Keratinocyte (primary cell): Measurements from ENCODE around the gene UNC79. TPM values are rescaled to one million over a fixed set of nuclear protein-coding genes. Genes with fewer than 3 reads are reported as not detected.

ENCODE experiments used
- DNase-seq: peaks from one replicate; pipeline ENCODE4 v3.0.0-alpha.2; 2011; ENCODE audit warnings: low read depth, missing footprints, low spot score
- FAIRE-seq: peaks from 2 replicates; lab custom pipeline; 2011; peaks lifted over from hg19 to GRCh38; lab: Jason Lieb, UNC
- H2AFZ ChIP-seq: 2 replicates; pipeline ENCODE4 v1.6.0; 2012; ENCODE audit warnings: low read length, control low read depth, inconsistent platforms; ENCODE audit not compliant: control insufficient read depth
- H3K27ac ChIP-seq: 2 replicates; pipeline ENCODE4 v1.5.1; 2011; ENCODE audit warnings: low read length; ENCODE audit not compliant: control insufficient read depth, insufficient read depth
- H3K27me3 ChIP-seq: 3 replicates; pipeline ENCODE4 v1.6.0; 2011; ENCODE audit warnings: low read length; ENCODE audit not compliant: control insufficient read depth, insufficient read depth; ENCODE audit errors: extremely low read depth
- H3K36me3 ChIP-seq, 2 experiments: 2 replicates in 1 of 2; 3 replicates in 1 of 2; pipeline ENCODE4 v1.5.1; 2011; ENCODE audit warnings: low read length in 2 of 2, mild to moderate bottlenecking in 1 of 2; ENCODE audit not compliant: control insufficient read depth in 2 of 2, insufficient read depth in 2 of 2; ENCODE audit errors: extremely low read depth in 1 of 2
- H3K4me1 ChIP-seq: 3 replicates; pipeline ENCODE4 v1.5.1; 2011; ENCODE audit warnings: low read length; ENCODE audit not compliant: control insufficient read depth, insufficient read depth; ENCODE audit errors: extremely low read depth
- H3K4me2 ChIP-seq: 3 replicates; pipeline ENCODE4 v1.6.0; 2011; ENCODE audit warnings: low read depth, low read length; ENCODE audit not compliant: control insufficient read depth, insufficient read depth; ENCODE audit errors: extremely low read depth
- H3K4me3 ChIP-seq, 3 experiments: fragments of 200-600 bp in 1 of 3; sonication (generic) in 1 of 3; 2 replicates in 2 of 3; 3 replicates in 1 of 3; pipeline ENCODE4 v1.5.1; 2011 to 2016; ENCODE audit warnings: low read length in 3 of 3, mild to moderate bottlenecking in 3 of 3, control low read depth in 2 of 3, inconsistent platforms in 1 of 3, low read depth in 1 of 3, mixed read lengths in 1 of 3, mixed run types in 1 of 3, moderate library complexity in 1 of 3; ENCODE audit not compliant: control insufficient read depth in 2 of 3, insufficient read depth in 2 of 3; ENCODE audit errors: extremely low read depth in 1 of 3
- H3K79me2 ChIP-seq: 2 replicates; pipeline ENCODE4 v1.6.0; 2012; ENCODE audit warnings: low read length; ENCODE audit not compliant: control insufficient read depth, insufficient read depth
- H3K9ac ChIP-seq: 3 replicates; pipeline ENCODE4 v1.6.0; 2011; ENCODE audit warnings: low read length; ENCODE audit not compliant: control insufficient read depth, insufficient read depth; ENCODE audit errors: extremely low read depth
- H3K9me1 ChIP-seq: 3 replicates; pipeline ENCODE4 v1.6.0; 2011; ENCODE audit warnings: low read length; ENCODE audit not compliant: control insufficient read depth, insufficient read depth; ENCODE audit errors: extremely low read depth
- H3K9me3 ChIP-seq: 2 replicates; pipeline ENCODE4 v1.5.1; 2012; ENCODE audit warnings: low read depth, low read length; ENCODE audit not compliant: control insufficient read depth
- H4K20me1 ChIP-seq: 3 replicates; pipeline ENCODE4 v1.6.0; 2011; ENCODE audit warnings: low read length; ENCODE audit not compliant: control insufficient read depth, insufficient read depth; ENCODE audit errors: extremely low read depth
- EZH2 ChIP-seq: IDR thresholded peaks from one replicate; pipeline ENCODE4 v1.6.1; 2012; ENCODE audit warnings: inconsistent platforms, mild to moderate bottlenecking, low read length, moderate library complexity
- dilution Hi-C: fragments of 300-500 bp; cut with MboI; formaldehyde crosslinking; loops from one replicate; pipeline ENCODE4 v1.7.0; 2020; ENCODE audit warnings: low sequenced_read_pairs; ENCODE audit not compliant: extremely low pct_ligation_motif_present
- polyA plus RNA-seq, 5 experiments: library from polyadenylated mRNA; depleted of rRNA in 3 of 5; stranded (reverse) in 3 of 5; stranded (forward) in 1 of 5; unstranded in 1 of 5; fragments of >200 nt; gene quantifications; 1 replicate in 1 of 5; 2 replicates in 3 of 5; 3 replicates in 1 of 5; pipeline versions ENCODE4 v1.2.1 to v1.2.3, GENCODE V29; 2011 to 2012; ENCODE audit warnings: missing spikeins in 2 of 5, low read depth in 1 of 5, low replicate concordance in 1 of 5
- TF ChIP-seq, protein P1 (sequence below), 3 experiments: IDR thresholded peaks in 1 of 3; conservative IDR thresholded peaks in 1 of 3; optimal IDR thresholded peaks in 1 of 3; 2 replicates in 2 of 3; 3 replicates in 1 of 3; pipeline versions ENCODE3 to v1.5.1; 2011; ENCODE audit warnings: low read length in 3 of 3, mild to moderate bottlenecking in 3 of 3, moderate library complexity in 2 of 3, control low read depth in 1 of 3, inconsistent platforms in 1 of 3; ENCODE audit not compliant: insufficient read depth in 2 of 3; ENCODE audit errors: extremely low read depth in 1 of 3

Gene UNC79
- polyA plus RNA-seq, 1 donor (not counting 4 experiments of a cell fraction or from before 2014, with no cell fraction given), result 0.01 TPM

DNA sequence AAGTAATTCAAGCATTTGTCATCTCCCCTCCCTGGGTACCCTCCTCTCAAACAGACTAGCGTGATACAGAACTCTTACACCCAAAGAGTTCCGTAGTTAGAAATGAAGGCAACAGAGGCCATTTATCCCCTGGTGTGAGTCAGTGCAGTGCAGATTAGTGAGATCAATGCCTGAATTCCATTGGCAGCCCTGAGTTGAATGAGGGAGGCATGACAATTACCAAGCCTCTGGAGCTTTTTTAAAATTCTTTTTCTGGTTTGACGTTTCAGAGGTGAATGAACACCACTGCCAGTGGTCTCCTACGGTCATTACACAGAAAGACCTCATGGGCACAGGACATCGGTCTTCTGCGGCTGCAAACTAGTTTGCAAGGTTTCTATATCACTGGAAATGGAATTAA, 263.2 kb downstream of the UNC79 start:
- H3K4me3 ChIP-seq, result no peak overlapping the region
- TF ChIP-seq, protein P1, sequence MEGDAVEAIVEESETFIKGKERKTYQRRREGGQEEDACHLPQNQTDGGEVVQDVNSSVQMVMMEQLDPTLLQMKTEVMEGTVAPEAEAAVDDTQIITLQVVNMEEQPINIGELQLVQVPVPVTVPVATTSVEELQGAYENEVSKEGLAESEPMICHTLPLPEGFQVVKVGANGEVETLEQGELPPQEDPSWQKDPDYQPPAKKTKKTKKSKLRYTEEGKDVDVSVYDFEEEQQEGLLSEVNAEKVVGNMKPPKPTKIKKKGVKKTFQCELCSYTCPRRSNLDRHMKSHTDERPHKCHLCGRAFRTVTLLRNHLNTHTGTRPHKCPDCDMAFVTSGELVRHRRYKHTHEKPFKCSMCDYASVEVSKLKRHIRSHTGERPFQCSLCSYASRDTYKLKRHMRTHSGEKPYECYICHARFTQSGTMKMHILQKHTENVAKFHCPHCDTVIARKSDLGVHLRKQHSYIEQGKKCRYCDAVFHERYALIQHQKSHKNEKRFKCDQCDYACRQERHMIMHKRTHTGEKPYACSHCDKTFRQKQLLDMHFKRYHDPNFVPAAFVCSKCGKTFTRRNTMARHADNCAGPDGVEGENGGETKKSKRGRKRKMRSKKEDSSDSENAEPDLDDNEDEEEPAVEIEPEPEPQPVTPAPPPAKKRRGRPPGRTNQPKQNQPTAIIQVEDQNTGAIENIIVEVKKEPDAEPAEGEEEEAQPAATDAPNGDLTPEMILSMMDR (optimal IDR thresholded peaks at IDR 0.05 in 1 of 3, IDR thresholded peaks at IDR 0.05 in 1 of 3, conservative IDR thresholded peaks at IDR 0.05 in 1 of 3; ENCODE audit: extremely low read depth in 1 of 3, insufficient read depth in 2 of 3, low read length in 3 of 3), result no peak
- no peak for TF ChIP-seq EZH2
- no peak overlapping the region for H3K9ac ChIP-seq
- H3K27ac ChIP-seq, result no peak overlapping the region
- no peaks in the 10 kb centered on the region for H3K4me1 ChIP-seq
- H2AFZ ChIP-seq, result no peak overlapping the region
- H4K20me1 ChIP-seq, result no peaks in the 10 kb centered on the region
- DNase-seq (no peak), FAIRE-seq (no peak)
- no peaks in the 10 kb centered on the region for H3K36me3 ChIP-seq
- dilution Hi-C loops, result no loop called here
- H3K9me1 ChIP-seq, result no peaks in the 10 kb centered on the region
- no peaks in the 10 kb centered on the region for H3K9me3 ChIP-seq
- no peak overlapping the region for H3K4me2 ChIP-seq
- no peaks in the 10 kb centered on the region for H3K27me3 ChIP-seq
- no peaks in the 10 kb centered on the region for H3K79me2 ChIP-seq

DNA sequence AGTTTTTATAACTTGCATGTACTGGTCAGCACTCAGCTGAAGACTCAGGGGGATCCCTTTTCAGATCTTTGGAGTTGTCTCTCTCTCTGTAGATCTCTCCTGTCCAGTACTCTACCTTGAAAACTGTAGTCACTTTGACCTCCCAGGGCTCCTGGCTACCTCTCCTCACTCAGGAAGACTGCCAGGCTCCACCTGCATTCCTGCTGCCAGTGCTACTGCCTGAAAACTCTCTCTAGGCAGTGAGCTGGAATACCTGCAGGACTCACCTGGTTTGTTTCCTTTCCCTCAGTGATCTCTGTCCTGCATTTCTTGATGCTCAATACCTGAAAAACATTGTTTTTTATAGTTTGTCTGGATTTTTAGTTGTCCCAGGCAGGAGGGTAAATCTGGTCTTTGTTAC, 270.2 kb downstream of the UNC79 start:
- H3K36me3 ChIP-seq, result no peaks in the 10 kb centered on the region
- no peaks in the 10 kb centered on the region for H3K79me2 ChIP-seq
- no peaks in the 10 kb centered on the region for H4K20me1 ChIP-seq
- no peaks in the 10 kb centered on the region for H3K4me1 ChIP-seq
- H3K9me3 ChIP-seq, result no peaks in the 10 kb centered on the region
- H3K4me2 ChIP-seq, result no peak overlapping the region
- no peak overlapping the region for H2AFZ ChIP-seq
- no peaks in the 10 kb centered on the region for H3K9me1 ChIP-seq
- no peaks in the 10 kb centered on the region for H3K27me3 ChIP-seq
- dilution Hi-C loops, result no loop called here
- no peak overlapping the region for H3K4me3 ChIP-seq
- no peak overlapping the region for H3K9ac ChIP-seq
- no peak overlapping the region for H3K27ac ChIP-seq
- DNase-seq (no peak), FAIRE-seq (no peak)
- TF ChIP-seq, protein P1 (optimal IDR thresholded peaks at IDR 0.05 in 1 of 3, IDR thresholded peaks at IDR 0.05 in 1 of 3, conservative IDR thresholded peaks at IDR 0.05 in 1 of 3; ENCODE audit: extremely low read depth in 1 of 3, insufficient read depth in 2 of 3, low read length in 3 of 3), result no peak
- TF ChIP-seq EZH2, result no peak
